Measurements from ENCODE around the gene LIN7C.

DNA sequence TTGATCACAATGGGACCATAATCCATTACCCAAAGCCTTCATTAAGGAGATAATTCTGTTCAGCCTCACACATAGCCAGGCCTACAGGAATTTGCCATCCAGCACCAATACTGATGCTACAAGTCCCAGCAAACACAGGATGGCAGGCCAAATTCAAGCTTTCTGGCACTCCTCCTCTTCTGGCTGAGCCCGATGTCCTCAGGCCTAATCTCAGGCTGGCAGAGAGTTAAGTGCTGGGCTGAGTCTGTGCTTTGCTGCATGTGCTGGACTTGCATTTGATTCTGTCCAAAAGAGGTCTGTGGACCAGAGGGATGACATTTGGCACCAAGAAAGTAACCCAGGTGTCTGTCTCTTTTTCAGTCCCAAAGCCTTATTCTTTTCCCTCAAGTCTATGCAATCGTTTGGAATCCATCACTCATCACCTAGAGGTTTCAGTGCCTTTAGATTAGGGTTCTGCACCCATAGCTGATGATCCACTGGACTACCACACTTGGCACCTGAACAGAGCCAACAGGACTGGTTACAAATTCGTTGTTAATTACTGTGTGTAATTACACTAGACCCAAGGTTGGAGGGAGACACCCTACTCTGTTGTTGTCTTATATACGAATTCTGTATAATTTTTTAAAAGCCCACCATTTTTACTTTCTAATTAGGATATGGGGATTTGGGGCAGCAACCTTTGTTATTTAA is 19.4 kb upstream of the LIN7C start:
- TF ChIP-seq USF2 (IDR thresholded peaks at IDR 0.05; ENCODE audit: low read depth, low read length) (no peak), USF2 (CRISPR knock-in tag; IDR thresholded peaks at IDR 0.05; ENCODE audit: borderline replicate concordance) (no peak), ZNF513 (CRISPR knock-in tag; conservative IDR thresholded peaks at IDR 0.05) (no peak), ZNF776 (CRISPR knock-in tag; IDR thresholded peaks at IDR 0.05) (no peak)
- TF ChIP-seq, protein P1, sequence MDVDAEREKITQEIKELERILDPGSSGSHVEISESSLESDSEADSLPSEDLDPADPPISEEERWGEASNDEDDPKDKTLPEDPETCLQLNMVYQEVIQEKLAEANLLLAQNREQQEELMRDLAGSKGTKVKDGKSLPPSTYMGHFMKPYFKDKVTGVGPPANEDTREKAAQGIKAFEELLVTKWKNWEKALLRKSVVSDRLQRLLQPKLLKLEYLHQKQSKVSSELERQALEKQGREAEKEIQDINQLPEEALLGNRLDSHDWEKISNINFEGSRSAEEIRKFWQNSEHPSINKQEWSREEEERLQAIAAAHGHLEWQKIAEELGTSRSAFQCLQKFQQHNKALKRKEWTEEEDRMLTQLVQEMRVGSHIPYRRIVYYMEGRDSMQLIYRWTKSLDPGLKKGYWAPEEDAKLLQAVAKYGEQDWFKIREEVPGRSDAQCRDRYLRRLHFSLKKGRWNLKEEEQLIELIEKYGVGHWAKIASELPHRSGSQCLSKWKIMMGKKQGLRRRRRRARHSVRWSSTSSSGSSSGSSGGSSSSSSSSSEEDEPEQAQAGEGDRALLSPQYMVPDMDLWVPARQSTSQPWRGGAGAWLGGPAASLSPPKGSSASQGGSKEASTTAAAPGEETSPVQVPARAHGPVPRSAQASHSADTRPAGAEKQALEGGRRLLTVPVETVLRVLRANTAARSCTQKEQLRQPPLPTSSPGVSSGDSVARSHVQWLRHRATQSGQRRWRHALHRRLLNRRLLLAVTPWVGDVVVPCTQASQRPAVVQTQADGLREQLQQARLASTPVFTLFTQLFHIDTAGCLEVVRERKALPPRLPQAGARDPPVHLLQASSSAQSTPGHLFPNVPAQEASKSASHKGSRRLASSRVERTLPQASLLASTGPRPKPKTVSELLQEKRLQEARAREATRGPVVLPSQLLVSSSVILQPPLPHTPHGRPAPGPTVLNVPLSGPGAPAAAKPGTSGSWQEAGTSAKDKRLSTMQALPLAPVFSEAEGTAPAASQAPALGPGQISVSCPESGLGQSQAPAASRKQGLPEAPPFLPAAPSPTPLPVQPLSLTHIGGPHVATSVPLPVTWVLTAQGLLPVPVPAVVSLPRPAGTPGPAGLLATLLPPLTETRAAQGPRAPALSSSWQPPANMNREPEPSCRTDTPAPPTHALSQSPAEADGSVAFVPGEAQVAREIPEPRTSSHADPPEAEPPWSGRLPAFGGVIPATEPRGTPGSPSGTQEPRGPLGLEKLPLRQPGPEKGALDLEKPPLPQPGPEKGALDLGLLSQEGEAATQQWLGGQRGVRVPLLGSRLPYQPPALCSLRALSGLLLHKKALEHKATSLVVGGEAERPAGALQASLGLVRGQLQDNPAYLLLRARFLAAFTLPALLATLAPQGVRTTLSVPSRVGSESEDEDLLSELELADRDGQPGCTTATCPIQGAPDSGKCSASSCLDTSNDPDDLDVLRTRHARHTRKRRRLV (CRISPR knock-in tag; IDR thresholded peaks at IDR 0.05), result no peak
- TF ChIP-seq, protein P2, sequence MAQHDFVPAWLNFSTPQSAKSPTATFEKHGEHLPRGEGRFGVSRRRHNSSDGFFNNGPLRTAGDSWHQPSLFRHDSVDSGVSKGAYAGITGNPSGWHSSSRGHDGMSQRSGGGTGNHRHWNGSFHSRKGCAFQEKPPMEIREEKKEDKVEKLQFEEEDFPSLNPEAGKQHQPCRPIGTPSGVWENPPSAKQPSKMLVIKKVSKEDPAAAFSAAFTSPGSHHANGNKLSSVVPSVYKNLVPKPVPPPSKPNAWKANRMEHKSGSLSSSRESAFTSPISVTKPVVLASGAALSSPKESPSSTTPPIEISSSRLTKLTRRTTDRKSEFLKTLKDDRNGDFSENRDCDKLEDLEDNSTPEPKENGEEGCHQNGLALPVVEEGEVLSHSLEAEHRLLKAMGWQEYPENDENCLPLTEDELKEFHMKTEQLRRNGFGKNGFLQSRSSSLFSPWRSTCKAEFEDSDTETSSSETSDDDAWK (CRISPR knock-in tag; IDR thresholded peaks at IDR 0.05), result no peak
